ENCODE data around the gene CDK2AP2. TPM values are rescaled to one million over a fixed set of nuclear protein-coding genes. Genes with fewer than 3 reads are reported as not detected.
"Not testable (repeated sequence)": the region's sequence is repeated elsewhere in the genome, so short reads cannot be mapped to it uniquely, and the experiment has no call there.

Gene CDK2AP2
- total RNA-seq, 3 donors from 2014 or later (not counting 1 experiment from before 2014, with no cell fraction given), result 57.9 to 67.7 (median 65.5) TPM

DNA sequence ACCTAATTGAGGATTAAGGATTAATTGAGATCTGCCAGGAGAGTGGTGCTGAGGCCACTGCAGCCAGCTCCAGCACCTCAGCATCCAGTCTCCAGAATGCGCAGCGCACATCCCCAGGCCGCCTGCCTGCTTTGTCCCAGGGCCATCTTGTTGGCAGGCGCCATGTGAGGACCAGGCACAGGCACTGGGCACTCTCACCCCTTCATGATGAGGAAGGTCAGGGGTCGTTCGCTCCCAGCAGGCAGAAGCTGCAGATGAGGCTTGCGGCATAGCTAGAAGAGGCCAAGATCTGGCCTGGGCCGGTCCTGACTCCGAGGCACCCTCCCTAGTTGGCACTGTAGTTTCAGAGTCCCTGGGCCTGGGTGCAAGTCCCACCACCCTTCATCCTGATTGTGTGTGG, 8.8 kb upstream of the CDK2AP2 start:
- no peaks in the 10 kb centered on the region for H3K27me3 ChIP-seq (ENCODE audit: control insufficient read depth, insufficient read depth, low read length)
- H3K36me3 ChIP-seq (ENCODE audit: control insufficient read depth, insufficient read depth, low read length), result no peaks in the 10 kb centered on the region
- no peak for DNase-seq
- H3K4me1 ChIP-seq (ENCODE audit: control insufficient read depth, insufficient read depth, low read length), result no peaks in the 10 kb centered on the region
- Mint-ChIP-seq H3K27me3 (ENCODE audit: low read depth in 2 of 2) (peaks cover 10 to 17% of the 10 kb centered on the region in 2 donors), H3K36me3 (no peaks in the 10 kb centered on the region), H3K4me1 (no peaks in the 10 kb centered on the region), H3K9me3 (no peaks in the 10 kb centered on the region), H3K4me3 (no peak overlapping the region), H3K27ac (no peak overlapping the region)
- H3K4me3 ChIP-seq (ENCODE audit: low read length), result no peak overlapping the region
- H3K27ac ChIP-seq (ENCODE audit: low read length), result no peak overlapping the region
- TF ChIP-seq, protein P1, sequence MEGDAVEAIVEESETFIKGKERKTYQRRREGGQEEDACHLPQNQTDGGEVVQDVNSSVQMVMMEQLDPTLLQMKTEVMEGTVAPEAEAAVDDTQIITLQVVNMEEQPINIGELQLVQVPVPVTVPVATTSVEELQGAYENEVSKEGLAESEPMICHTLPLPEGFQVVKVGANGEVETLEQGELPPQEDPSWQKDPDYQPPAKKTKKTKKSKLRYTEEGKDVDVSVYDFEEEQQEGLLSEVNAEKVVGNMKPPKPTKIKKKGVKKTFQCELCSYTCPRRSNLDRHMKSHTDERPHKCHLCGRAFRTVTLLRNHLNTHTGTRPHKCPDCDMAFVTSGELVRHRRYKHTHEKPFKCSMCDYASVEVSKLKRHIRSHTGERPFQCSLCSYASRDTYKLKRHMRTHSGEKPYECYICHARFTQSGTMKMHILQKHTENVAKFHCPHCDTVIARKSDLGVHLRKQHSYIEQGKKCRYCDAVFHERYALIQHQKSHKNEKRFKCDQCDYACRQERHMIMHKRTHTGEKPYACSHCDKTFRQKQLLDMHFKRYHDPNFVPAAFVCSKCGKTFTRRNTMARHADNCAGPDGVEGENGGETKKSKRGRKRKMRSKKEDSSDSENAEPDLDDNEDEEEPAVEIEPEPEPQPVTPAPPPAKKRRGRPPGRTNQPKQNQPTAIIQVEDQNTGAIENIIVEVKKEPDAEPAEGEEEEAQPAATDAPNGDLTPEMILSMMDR (IDR thresholded peaks at IDR 0.05), result no peak
- ATAC-seq, result no peak
- H3K9me3 ChIP-seq (ENCODE audit: control insufficient read depth, insufficient read depth, low read length), result no peaks in the 10 kb centered on the region
- 96% methylated on average over 9 of the region's 9 CpGs for WGBS (ENCODE audit: insufficient coverage)
- intact Hi-C loops (cut with micrococcal nuclease), result no loop called here

DNA sequence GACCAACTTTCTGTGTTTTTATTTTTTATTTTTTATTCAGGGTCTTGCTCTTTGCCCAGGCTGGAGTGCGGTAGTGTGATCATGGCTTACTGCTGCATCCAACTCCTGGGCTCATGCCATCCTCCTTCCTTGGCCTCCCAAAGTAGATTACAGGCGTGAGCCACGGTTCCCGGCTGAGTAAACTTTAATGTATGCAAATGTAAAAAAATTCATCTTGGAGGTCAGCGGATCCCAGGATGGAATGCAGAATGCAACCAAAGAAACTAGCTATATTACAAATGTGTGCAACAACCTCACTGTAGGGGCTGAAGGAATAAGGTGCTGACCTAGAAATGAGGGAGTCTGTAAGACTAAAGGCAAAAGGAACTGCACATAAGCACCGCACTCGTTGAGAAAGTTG, 6.2 kb upstream of the CDK2AP2 start:
- no peak for ATAC-seq
- intact Hi-C loops (cut with micrococcal nuclease), result no loop called here
- no peaks in the 10 kb centered on the region for H3K36me3 Mint-ChIP-seq
- no peak overlapping the region for H3K4me3 Mint-ChIP-seq
- H3K4me1 ChIP-seq (ENCODE audit: control insufficient read depth, insufficient read depth, low read length), result peaks cover under 1% of the 10 kb centered on the region
- TF ChIP-seq, protein P1 (IDR thresholded peaks at IDR 0.05), result no peak
- no peaks in the 10 kb centered on the region for H3K27me3 ChIP-seq (ENCODE audit: control insufficient read depth, insufficient read depth, low read length)
- H3K27me3 Mint-ChIP-seq (ENCODE audit: low read depth in 2 of 2), result peaks cover 17 to 24% of the 10 kb centered on the region in 2 donors
- no peaks in the 10 kb centered on the region for H3K36me3 ChIP-seq (ENCODE audit: control insufficient read depth, insufficient read depth, low read length)
- H3K9me3 Mint-ChIP-seq, result no peaks in the 10 kb centered on the region
- H3K27ac Mint-ChIP-seq, result no peak overlapping the region
- DNase-seq, result no peak
- no peak overlapping the region for H3K27ac ChIP-seq (ENCODE audit: low read length)
- WGBS (ENCODE audit: insufficient coverage), result 90% methylated on average over 7 of the region's 7 CpGs
- H3K4me3 ChIP-seq (ENCODE audit: low read length), result no peak overlapping the region
- H3K9me3 ChIP-seq (ENCODE audit: control insufficient read depth, insufficient read depth, low read length), result no peaks in the 10 kb centered on the region
- peaks cover 0 to 3% of the 10 kb centered on the region in 2 donors for H3K4me1 Mint-ChIP-seq

DNA sequence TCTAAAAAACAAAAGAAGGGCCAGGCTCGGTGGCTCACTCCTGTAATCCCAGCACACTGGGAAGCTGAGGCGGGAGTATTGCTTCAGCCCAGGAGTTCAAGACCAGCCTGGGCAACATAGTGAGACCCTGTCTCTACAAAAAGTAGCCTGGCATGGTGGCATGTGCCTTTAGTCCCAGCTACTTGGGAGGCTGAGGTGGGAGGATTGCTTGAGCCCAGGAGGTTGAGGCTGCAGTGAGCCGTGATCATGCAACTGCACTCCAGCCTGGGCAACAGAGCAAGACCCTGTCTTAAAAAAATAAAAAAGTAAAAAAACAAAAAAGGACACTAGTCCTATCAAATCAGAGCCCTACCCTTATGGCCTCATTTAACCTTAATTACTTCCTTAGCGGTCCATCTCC, 3.6 kb upstream of the CDK2AP2 start:
- ATAC-seq; H3K4me3 Mint-ChIP-seq; H3K27ac ChIP-seq (ENCODE audit: low read length); H3K36me3 Mint-ChIP-seq; H3K4me3 ChIP-seq (ENCODE audit: low read length); H3K9me3 ChIP-seq (ENCODE audit: control insufficient read depth, insufficient read depth, low read length); H3K27me3 ChIP-seq (ENCODE audit: control insufficient read depth, insufficient read depth, low read length); DNase-seq; H3K27ac Mint-ChIP-seq; intact Hi-C loops (cut with micrococcal nuclease); H3K36me3 ChIP-seq (ENCODE audit: control insufficient read depth, insufficient read depth, low read length); H3K9me3 Mint-ChIP-seq: not testable (repeated sequence)
- WGBS (ENCODE audit: insufficient coverage), result 91% methylated on average over 4 of the region's 4 CpGs
- peaks cover 19% of the 10 kb centered on the region for H3K4me1 ChIP-seq (ENCODE audit: control insufficient read depth, insufficient read depth, low read length)
- H3K4me1 Mint-ChIP-seq, result peaks cover 12 to 23% of the 10 kb centered on the region in 2 donors
- H3K27me3 Mint-ChIP-seq (ENCODE audit: low read depth in 2 of 2), result peaks cover 17 to 24% of the 10 kb centered on the region in 2 donors

DNA sequence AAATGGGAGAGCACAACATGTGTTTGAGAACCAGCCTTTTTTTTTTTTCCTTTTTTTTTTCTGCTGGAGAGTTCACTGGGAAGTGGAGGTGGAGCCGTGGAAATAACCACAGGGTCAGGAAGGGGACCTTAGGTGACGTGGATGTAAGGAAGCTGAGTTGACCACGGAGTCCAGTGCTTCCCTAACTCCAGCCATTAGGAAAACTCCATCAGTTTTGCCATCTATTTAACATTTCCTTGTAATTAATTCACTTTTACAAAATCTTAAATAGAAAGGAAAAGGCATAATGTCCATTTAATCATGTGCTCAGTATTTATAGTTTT, 2.0 kb upstream of the CDK2AP2 start:
- DNase-seq (no peak), ATAC-seq (no peak)
- Mint-ChIP-seq H3K4me3 (no peak overlapping the region), H3K36me3 (no peaks in the 10 kb centered on the region), H3K27me3 (ENCODE audit: low read depth in 2 of 2) (peaks cover 14 to 24% of the 10 kb centered on the region in 2 donors), H3K4me1 (peaks cover 25 to 36% of the 10 kb centered on the region in 2 donors), H3K27ac (peak overlapping the region; percentile 95 to 97), H3K9me3 (no peaks in the 10 kb centered on the region)
- Histone ChIP-seq H3K27me3 (ENCODE audit: control insufficient read depth, insufficient read depth, low read length) (no peaks in the 10 kb centered on the region), H3K9me3 (ENCODE audit: control insufficient read depth, insufficient read depth, low read length) (no peaks in the 10 kb centered on the region), H3K27ac (ENCODE audit: low read length) (no peak overlapping the region), H3K4me1 (ENCODE audit: control insufficient read depth, insufficient read depth, low read length) (peaks cover 33% of the 10 kb centered on the region), H3K36me3 (ENCODE audit: control insufficient read depth, insufficient read depth, low read length) (peaks cover 8% of the 10 kb centered on the region), H3K4me3 (ENCODE audit: low read length) (no peak overlapping the region)
- intact Hi-C loops (cut with micrococcal nuclease), result no loop called here
- TF ChIP-seq, protein P1 (IDR thresholded peaks at IDR 0.05), result no peak
- 59% methylated on average over 2 of the region's 3 CpGs for WGBS (ENCODE audit: insufficient coverage)

Data from natural killer cell (primary cell).